Activated T-cell treated with anti-CD3 and anti-CD28 coated beads, Interleukin-2, amount 50 U/mL, for 24 hours (primary cell): ENCODE results near the gene SECTM1.
A peak's percentile ranks its signal among the peaks of the same experiment; 100 is the strongest.
"Not testable (repeated sequence)": the region's sequence is repeated elsewhere in the genome, so short reads cannot be mapped to it uniquely, and the experiment has no call there.

Experiments
- DNase-seq: peaks from one replicate; pipeline ENCODE4 v3.0.0-alpha.2; 2020
- H3K27ac Mint-ChIP-seq: 2 replicates; pipeline ENCODE4 v1.8.0; 2020; ENCODE audit warnings: mild to moderate bottlenecking, mixed read lengths
- H3K27me3 Mint-ChIP-seq: 2 replicates; pipeline ENCODE4 v1.8.0; 2020; ENCODE audit warnings: mixed read lengths
- H3K36me3 Mint-ChIP-seq: 2 replicates; pipeline ENCODE4 v1.8.0; 2020; ENCODE audit warnings: low read depth, mixed read lengths
- H3K4me1 Mint-ChIP-seq: 2 replicates; pipeline ENCODE4 v1.8.0; 2020; ENCODE audit warnings: low read depth, mixed read lengths
- H3K4me3 Mint-ChIP-seq: 2 replicates; pipeline ENCODE4 v1.8.0; 2020; ENCODE audit warnings: mild to moderate bottlenecking, moderate library complexity, mixed read lengths
- H3K9me3 Mint-ChIP-seq: 2 replicates; pipeline ENCODE4 v1.8.0; 2020; ENCODE audit warnings: mixed read lengths

Gene SECTM1

GRCh38 chr17:82373072-82373452 lies 39.5 kb upstream of the SECTM1 start:
- not testable (repeated sequence) for H3K4me3 Mint-ChIP-seq
- peaks cover 51% of the 10 kb centered on the region for H3K27me3 Mint-ChIP-seq

GRCh38 chr17:82372249-82373071 lies 38.9 kb upstream of the SECTM1 start:
- peaks cover 16% of the 10 kb centered on the region for H3K4me1 Mint-ChIP-seq
- DNase-seq, result no peak
- H3K9me3 Mint-ChIP-seq, result no peaks in the 10 kb centered on the region
- no peaks in the 10 kb centered on the region for H3K36me3 Mint-ChIP-seq
- H3K27ac Mint-ChIP-seq, result no peak overlapping the region
- H3K4me3 Mint-ChIP-seq, result no peak overlapping the region
- H3K27me3 Mint-ChIP-seq, result peaks cover 52% of the 10 kb centered on the region

More at GRCh38 chr17:82373072-82373452, 39.5 kb upstream of the SECTM1 start:
- H3K27ac Mint-ChIP-seq, H3K9me3 Mint-ChIP-seq, DNase-seq, H3K36me3 Mint-ChIP-seq: not testable (repeated sequence)
- peaks cover 16% of the 10 kb centered on the region for H3K4me1 Mint-ChIP-seq

GRCh38 chr17:82371333-82372248 lies 38.0 kb upstream of the SECTM1 start, which contains the start of gene UTS2R:
Gene UTS2R, plus strand, starts transcription at chr17:82371765. Its CDS starts 2,560 bp downstream, at chr17:82374325.
- peaks cover 49% of the 10 kb centered on the region for H3K27me3 Mint-ChIP-seq
- H3K27ac Mint-ChIP-seq, result no peak within 1 kb of the TSS
- H3K9me3 Mint-ChIP-seq, result no peaks in the 10 kb centered on the region
- no peak for DNase-seq
- peak within 1 kb of the TSS; percentile 57 for H3K4me3 Mint-ChIP-seq
- peaks cover 16% of the 10 kb centered on the region for H3K4me1 Mint-ChIP-seq
- H3K36me3 Mint-ChIP-seq, result no peaks in the 10 kb centered on the region

GRCh38 chr17:82370471-82371332 lies 37.1 kb upstream of the SECTM1 start:
- H3K9me3 Mint-ChIP-seq, result no peaks in the 10 kb centered on the region
- H3K4me3 Mint-ChIP-seq, result peak overlapping the region; percentile 57
- peak; percentile 48 for DNase-seq
- H3K4me1 Mint-ChIP-seq, result peaks cover 16% of the 10 kb centered on the region
- no peak overlapping the region for H3K27ac Mint-ChIP-seq
- no peaks in the 10 kb centered on the region for H3K36me3 Mint-ChIP-seq
- peaks cover 42% of the 10 kb centered on the region for H3K27me3 Mint-ChIP-seq

GRCh38 chr17:82369211-82369610 lies 35.6 kb upstream of the SECTM1 start:
- H3K27ac Mint-ChIP-seq, result no peak overlapping the region
- H3K36me3 Mint-ChIP-seq, result no peaks in the 10 kb centered on the region
- H3K27me3 Mint-ChIP-seq, result peaks cover 36% of the 10 kb centered on the region

GRCh38 chr17:82367724-82368524 lies 34.4 kb upstream of the SECTM1 start:
- H3K36me3 Mint-ChIP-seq, result no peaks in the 10 kb centered on the region
- DNase-seq, result no peak
- peaks cover 28% of the 10 kb centered on the region for H3K27me3 Mint-ChIP-seq
- no peak overlapping the region for H3K4me3 Mint-ChIP-seq
- no peak overlapping the region for H3K27ac Mint-ChIP-seq
- H3K9me3 Mint-ChIP-seq, result no peaks in the 10 kb centered on the region
- H3K4me1 Mint-ChIP-seq, result peaks cover 15% of the 10 kb centered on the region

More at GRCh38 chr17:82369211-82369610, 35.6 kb upstream of the SECTM1 start:
- H3K4me1 Mint-ChIP-seq, result peaks cover 16% of the 10 kb centered on the region
- DNase-seq, result no peak
- no peaks in the 10 kb centered on the region for H3K9me3 Mint-ChIP-seq
- no peak overlapping the region for H3K4me3 Mint-ChIP-seq

- no peak overlapping the region for H3K4me3 Mint-ChIP-seq
- H3K9me3 Mint-ChIP-seq, result no peaks in the 10 kb centered on the region
- peaks cover 21% of the 10 kb centered on the region for H3K27me3 Mint-ChIP-seq
- peaks cover 10% of the 10 kb centered on the region for H3K4me1 Mint-ChIP-seq
- H3K36me3 Mint-ChIP-seq, result no peaks in the 10 kb centered on the region
- H3K27ac Mint-ChIP-seq, result no peak overlapping the region
- no peak for DNase-seq
Measured at GRCh38 chr17:82366749-82367148, 33.2 kb upstream of the SECTM1 start.

- peaks cover 15% of the 10 kb centered on the region for H3K27me3 Mint-ChIP-seq
- no peak overlapping the region for H3K4me3 Mint-ChIP-seq
- H3K9me3 Mint-ChIP-seq, result no peaks in the 10 kb centered on the region
- H3K4me1 Mint-ChIP-seq, result peaks cover 5% of the 10 kb centered on the region
- H3K36me3 Mint-ChIP-seq, result no peaks in the 10 kb centered on the region
- H3K27ac Mint-ChIP-seq, result no peak overlapping the region
- DNase-seq, result no peak
Measured at GRCh38 chr17:82365606-82366295, 32.2 kb upstream of the SECTM1 start.

GRCh38 chr17:82361885-82362633 lies 28.5 kb upstream of the SECTM1 start:
- no peak for DNase-seq
- no peak overlapping the region for H3K4me3 Mint-ChIP-seq
- peaks cover 3% of the 10 kb centered on the region for H3K9me3 Mint-ChIP-seq
- peaks cover 6% of the 10 kb centered on the region for H3K27me3 Mint-ChIP-seq
- no peaks in the 10 kb centered on the region for H3K36me3 Mint-ChIP-seq
- H3K27ac Mint-ChIP-seq, result peak overlapping the region; percentile 41
- peaks cover 7% of the 10 kb centered on the region for H3K4me1 Mint-ChIP-seq

GRCh38 chr17:82359451-82360074 lies 26.0 kb upstream of the SECTM1 start:
- not testable (repeated sequence) for H3K4me1 Mint-ChIP-seq, H3K9me3 Mint-ChIP-seq, H3K36me3 Mint-ChIP-seq, DNase-seq, H3K4me3 Mint-ChIP-seq, H3K27ac Mint-ChIP-seq
- H3K27me3 Mint-ChIP-seq, result peaks cover 15% of the 10 kb centered on the region

GRCh38 chr17:82358465-82359350 lies 25.1 kb upstream of the SECTM1 start, which contains the start of gene TEX19:
Gene TEX19, plus strand, starts transcription at chr17:82359247. Its CDS starts 2,904 bp downstream, at chr17:82362151.
- peaks cover 15% of the 10 kb centered on the region for H3K27me3 Mint-ChIP-seq
- no peaks in the 10 kb centered on the region for H3K36me3 Mint-ChIP-seq
- H3K4me1 Mint-ChIP-seq, result peaks cover 7% of the 10 kb centered on the region
- no peak within 1 kb of the TSS for H3K4me3 Mint-ChIP-seq
- DNase-seq, result peak; percentile 46
- H3K27ac Mint-ChIP-seq, result no peak within 1 kb of the TSS
- H3K9me3 Mint-ChIP-seq, result peaks cover 3% of the 10 kb centered on the region
